ENCODE results near the gene SLC35B2.

Gene SLC35B2

DNA sequence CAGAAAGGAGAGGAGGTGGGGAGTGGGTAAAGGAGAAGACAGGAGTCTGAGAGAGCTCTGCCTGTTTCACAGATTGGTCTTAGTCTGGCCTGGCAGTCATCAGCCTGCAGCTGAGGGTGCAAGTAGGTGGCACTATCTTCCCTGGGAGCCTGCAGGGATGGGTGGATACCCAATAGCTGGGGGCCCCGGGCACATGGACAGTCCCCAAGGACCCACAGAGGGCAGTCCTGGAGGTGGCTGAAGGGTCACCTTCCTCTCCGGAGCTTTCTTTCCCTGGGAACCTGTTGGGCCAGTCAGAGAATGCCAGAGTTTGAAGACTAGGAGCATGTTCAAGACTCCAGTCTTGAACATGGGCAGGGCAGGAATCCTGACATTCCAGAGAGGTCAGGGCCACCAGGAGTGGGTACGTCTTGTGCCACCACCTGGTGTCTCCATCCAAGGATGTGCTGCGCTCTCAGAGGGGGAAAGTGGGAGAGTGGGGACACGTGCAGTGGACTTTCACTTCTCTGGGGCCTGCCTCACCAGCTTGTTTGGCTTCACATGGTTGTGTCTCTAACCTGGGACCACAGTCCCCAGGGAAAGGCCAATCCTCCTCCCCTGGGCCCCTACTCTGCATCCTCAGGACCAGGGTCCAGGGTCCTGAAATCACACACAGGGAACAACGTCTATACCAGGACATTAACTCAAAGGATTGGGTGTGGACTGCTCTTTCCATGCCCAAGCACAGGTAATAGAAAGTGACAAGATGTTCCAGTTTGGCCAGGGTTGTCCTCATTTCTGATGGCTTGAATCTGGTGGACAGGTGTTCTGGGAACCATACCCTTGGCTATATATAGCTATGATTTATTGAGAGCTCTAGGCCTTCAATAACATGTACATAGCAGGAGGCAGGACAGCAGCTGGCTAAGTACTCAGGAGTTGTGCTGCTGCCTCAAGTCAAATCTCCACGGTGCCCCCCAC is 37.8 kb upstream of the SLC35B2 start:
- Histone ChIP-seq H3F3A (ENCODE audit: insufficient read depth, low read length) (no peaks in the 10 kb centered on the region), H3K36me3 (replicated peaks; ENCODE audit: insufficient read depth, low read length) (no peaks in the 10 kb centered on the region), H3K4me3 (ENCODE audit: low read length) (no peak overlapping the region), H3K9ac (ENCODE audit: low read length) (no peak overlapping the region), H3K27ac (ENCODE audit: low read length) (no peak overlapping the region), H3K9me2 (replicated peaks; ENCODE audit: insufficient read depth, low read length) (no peaks in the 10 kb centered on the region), H4K20me1 (ENCODE audit: insufficient read depth, low read length) (no peaks in the 10 kb centered on the region), H3K4me2 (ENCODE audit: low read depth, low read length) (no peak overlapping the region), H2AFZ (ENCODE audit: low read length) (no peak overlapping the region), H3K27me3 (replicated peaks; ENCODE audit: insufficient read depth, low read length) (peaks cover 53% of the 10 kb centered on the region), H3K4me1 (ENCODE audit: low read length) (no peaks in the 10 kb centered on the region), H3K79me2 (ENCODE audit: low read length) (no peaks in the 10 kb centered on the region), H3K9me3 (replicated peaks; ENCODE audit: insufficient read depth, low read length) (no peaks in the 10 kb centered on the region)
- TF ChIP-seq EZH2 (optimal IDR thresholded peaks at IDR 0.05; ENCODE audit: low read depth, low read length) (no peak), EZH2phosphoT487 (IDR thresholded peaks at IDR 0.05; ENCODE audit: low read length) (no peak)
- TF ChIP-seq, protein P1, sequence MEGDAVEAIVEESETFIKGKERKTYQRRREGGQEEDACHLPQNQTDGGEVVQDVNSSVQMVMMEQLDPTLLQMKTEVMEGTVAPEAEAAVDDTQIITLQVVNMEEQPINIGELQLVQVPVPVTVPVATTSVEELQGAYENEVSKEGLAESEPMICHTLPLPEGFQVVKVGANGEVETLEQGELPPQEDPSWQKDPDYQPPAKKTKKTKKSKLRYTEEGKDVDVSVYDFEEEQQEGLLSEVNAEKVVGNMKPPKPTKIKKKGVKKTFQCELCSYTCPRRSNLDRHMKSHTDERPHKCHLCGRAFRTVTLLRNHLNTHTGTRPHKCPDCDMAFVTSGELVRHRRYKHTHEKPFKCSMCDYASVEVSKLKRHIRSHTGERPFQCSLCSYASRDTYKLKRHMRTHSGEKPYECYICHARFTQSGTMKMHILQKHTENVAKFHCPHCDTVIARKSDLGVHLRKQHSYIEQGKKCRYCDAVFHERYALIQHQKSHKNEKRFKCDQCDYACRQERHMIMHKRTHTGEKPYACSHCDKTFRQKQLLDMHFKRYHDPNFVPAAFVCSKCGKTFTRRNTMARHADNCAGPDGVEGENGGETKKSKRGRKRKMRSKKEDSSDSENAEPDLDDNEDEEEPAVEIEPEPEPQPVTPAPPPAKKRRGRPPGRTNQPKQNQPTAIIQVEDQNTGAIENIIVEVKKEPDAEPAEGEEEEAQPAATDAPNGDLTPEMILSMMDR (IDR thresholded peaks at IDR 0.05; ENCODE audit: low read length): no peak
- no peak for DNase-seq

DNA sequence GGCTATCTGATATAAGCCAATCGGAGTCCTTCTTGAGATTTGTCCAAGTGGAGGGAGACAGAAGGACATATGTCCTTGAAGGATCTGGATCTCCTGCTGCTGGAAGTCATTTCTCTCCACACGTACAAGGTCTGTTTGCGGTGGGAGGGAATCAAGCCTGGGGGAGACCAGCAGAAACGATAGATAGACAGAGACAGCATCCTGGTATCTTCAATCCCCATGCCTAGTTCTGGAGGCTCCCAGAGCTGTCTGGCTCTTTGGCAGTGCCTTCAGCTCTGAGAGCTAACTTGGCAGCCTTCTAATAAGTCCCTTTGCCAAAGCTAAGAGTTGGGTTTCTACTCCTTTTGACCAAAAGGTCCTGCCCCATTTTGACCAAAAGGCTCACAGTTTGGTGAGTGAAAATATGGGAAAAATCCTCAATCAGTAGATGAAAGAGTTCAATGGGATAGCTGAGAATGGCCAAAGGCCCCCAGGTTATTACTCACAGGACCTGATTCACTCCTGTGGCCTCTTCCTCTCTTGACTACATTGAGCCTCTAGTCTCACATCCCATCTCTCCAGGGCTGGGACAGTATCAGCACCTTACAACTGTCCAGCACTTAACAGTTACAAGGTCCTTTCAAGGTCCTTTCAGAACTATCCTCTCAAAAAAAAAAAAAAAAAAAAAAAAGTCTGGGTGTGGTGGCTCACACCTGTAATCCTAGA is 35.5 kb upstream of the SLC35B2 start:
- no peaks in the 10 kb centered on the region for H4K20me1 ChIP-seq (ENCODE audit: insufficient read depth, low read length)
- H3K79me2 ChIP-seq (ENCODE audit: low read length): no peaks in the 10 kb centered on the region
- H2AFZ ChIP-seq (ENCODE audit: low read length): no peak overlapping the region
- H3K4me1 ChIP-seq (ENCODE audit: low read length): no peaks in the 10 kb centered on the region
- no peaks in the 10 kb centered on the region for H3K9me2 ChIP-seq (replicated peaks; ENCODE audit: insufficient read depth, low read length)
- no peak overlapping the region for H3K9ac ChIP-seq (ENCODE audit: low read length)
- H3K9me3 ChIP-seq (replicated peaks; ENCODE audit: insufficient read depth, low read length): no peaks in the 10 kb centered on the region
- H3K27me3 ChIP-seq (replicated peaks; ENCODE audit: insufficient read depth, low read length): peaks cover 70% of the 10 kb centered on the region
- H3K4me2 ChIP-seq (ENCODE audit: low read depth, low read length): no peak overlapping the region
- H3K4me3 ChIP-seq (ENCODE audit: low read length): no peak overlapping the region
- no peaks in the 10 kb centered on the region for H3F3A ChIP-seq (ENCODE audit: insufficient read depth, low read length)
- H3K36me3 ChIP-seq (replicated peaks; ENCODE audit: insufficient read depth, low read length): no peaks in the 10 kb centered on the region
- no peak for TF ChIP-seq EZH2 (optimal IDR thresholded peaks at IDR 0.05; ENCODE audit: low read depth, low read length)
- TF ChIP-seq, protein P1 (IDR thresholded peaks at IDR 0.05; ENCODE audit: low read length): no peak
- TF ChIP-seq EZH2phosphoT487 (IDR thresholded peaks at IDR 0.05; ENCODE audit: low read length): no peak
- no peak overlapping the region for H3K27ac ChIP-seq (ENCODE audit: low read length)
- no peak for DNase-seq

DNA sequence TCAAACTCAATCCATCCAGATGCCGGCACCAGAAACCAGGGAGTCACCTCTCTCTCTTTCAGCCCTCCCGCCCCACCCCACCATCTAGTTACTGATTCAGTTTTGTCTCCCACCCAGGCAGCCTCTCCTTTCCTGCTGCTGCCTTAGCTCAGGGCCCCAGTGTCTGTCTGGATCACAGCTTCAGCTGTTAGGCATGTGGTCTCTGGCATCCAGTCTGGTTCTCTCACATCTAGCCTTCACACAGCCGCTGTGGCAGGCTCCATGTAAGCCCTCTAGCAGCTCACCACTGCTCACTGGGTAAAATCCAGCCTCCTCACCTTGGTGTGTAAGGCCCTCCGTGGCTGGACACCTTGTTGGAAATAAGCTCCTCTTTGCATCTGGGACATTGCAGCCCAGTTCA is 34.5 kb upstream of the SLC35B2 start:
- H3K9ac ChIP-seq (ENCODE audit: low read length): no peak overlapping the region
- H3K79me2 ChIP-seq (ENCODE audit: low read length): no peaks in the 10 kb centered on the region
- peaks cover 71% of the 10 kb centered on the region for H3K27me3 ChIP-seq (replicated peaks; ENCODE audit: insufficient read depth, low read length)
- H3K36me3 ChIP-seq (replicated peaks; ENCODE audit: insufficient read depth, low read length): no peaks in the 10 kb centered on the region
- H3K4me3 ChIP-seq (ENCODE audit: low read length): no peak overlapping the region
- TF ChIP-seq EZH2phosphoT487 (IDR thresholded peaks at IDR 0.05; ENCODE audit: low read length): no peak
- no peak for TF ChIP-seq EZH2 (optimal IDR thresholded peaks at IDR 0.05; ENCODE audit: low read depth, low read length)
- TF ChIP-seq, protein P1 (IDR thresholded peaks at IDR 0.05; ENCODE audit: low read length): no peak
- DNase-seq: no peak
- no peak overlapping the region for H3K4me2 ChIP-seq (ENCODE audit: low read depth, low read length)
- no peak overlapping the region for H3K27ac ChIP-seq (ENCODE audit: low read length)
- H3K4me1 ChIP-seq (ENCODE audit: low read length): no peaks in the 10 kb centered on the region
- H3K9me2 ChIP-seq (replicated peaks; ENCODE audit: insufficient read depth, low read length): no peaks in the 10 kb centered on the region
- no peak overlapping the region for H2AFZ ChIP-seq (ENCODE audit: low read length)
- H3F3A ChIP-seq (ENCODE audit: insufficient read depth, low read length): no peaks in the 10 kb centered on the region
- no peaks in the 10 kb centered on the region for H3K9me3 ChIP-seq (replicated peaks; ENCODE audit: insufficient read depth, low read length)
- H4K20me1 ChIP-seq (ENCODE audit: insufficient read depth, low read length): no peaks in the 10 kb centered on the region
